BJ (cell line): ENCODE results near the gene IL22RA2. TPM values are rescaled to one million over a fixed set of nuclear protein-coding genes. Genes with fewer than 3 reads are reported as not detected.
"Not testable (repeated sequence)": the region's sequence is repeated elsewhere in the genome, so short reads cannot be mapped to it uniquely, and the experiment has no call there.

ENCODE experiments used
- CTCF ChIA-PET: fragments of 350-600 bp; formaldehyde crosslinking; extraction: SDS; loops from one replicate; lab custom pipeline; 2021; ENCODE audit warnings: antibody characterized with exemption, inconsistent platforms; lab: Yijun Ruan, JAX
- POLR2A ChIA-PET: fragments of 300-600 bp; sonication (Branson Sonifier 250); formaldehyde crosslinking; extraction: SDS; loops from one replicate; lab custom pipeline; 2021; ENCODE audit warnings: antibody characterized with exemption; lab: Charles Lee
- DNase-seq: peaks from one replicate; pipeline ENCODE4 v3.0.0-alpha.2; 2011; ENCODE audit warnings: low read depth
- H3K27me3 ChIP-seq: 2 replicates; pipeline ENCODE4 v1.6.0; 2011; ENCODE audit warnings: low read length; ENCODE audit not compliant: control insufficient read depth, insufficient read depth
- H3K36me3 ChIP-seq: 2 replicates; pipeline ENCODE4 v1.5.1; 2011; ENCODE audit warnings: low read length; ENCODE audit not compliant: control insufficient read depth, insufficient read depth
- H3K4me3 ChIP-seq: 2 replicates; pipeline ENCODE4 v1.5.1; 2011; ENCODE audit warnings: low read depth, mild to moderate bottlenecking, control low read depth, low read length
- CTCF ChIP-seq: IDR thresholded peaks from 2 replicates; pipeline ENCODE4 v1.5.1; 2011; ENCODE audit warnings: low read depth, mild to moderate bottlenecking, control low read depth, inconsistent platforms, low read length, moderate library complexity; ENCODE audit not compliant: insufficient read depth
- polyA plus RNA-seq: library from polyadenylated mRNA; depleted of rRNA; stranded (reverse); fragments of >200 nt; gene quantifications from 2 replicates; pipeline ENCODE4 v1.2.3, GENCODE V29; 2011

Gene IL22RA2
- polyA plus RNA-seq, 1 experiment: not detected

GRCh38 chr6:137112067-137112355 is 61.4 kb downstream of the IL22RA2 start:
- Histone ChIP-seq H3K36me3 (no peaks in the 10 kb centered on the region), H3K27me3 (no peaks in the 10 kb centered on the region), H3K4me3 (no peak overlapping the region)
- DNase-seq: no peak
- ChIA-PET POLR2A (no interaction called here), CTCF (interaction anchor here (1.1 to 1.3 kb wide), 2 partner anchors 18 to 21 kb away, joined by 3 read pairs; no protein-coding TSS in a partner anchor)
- no peak for TF ChIP-seq CTCF

DNA sequence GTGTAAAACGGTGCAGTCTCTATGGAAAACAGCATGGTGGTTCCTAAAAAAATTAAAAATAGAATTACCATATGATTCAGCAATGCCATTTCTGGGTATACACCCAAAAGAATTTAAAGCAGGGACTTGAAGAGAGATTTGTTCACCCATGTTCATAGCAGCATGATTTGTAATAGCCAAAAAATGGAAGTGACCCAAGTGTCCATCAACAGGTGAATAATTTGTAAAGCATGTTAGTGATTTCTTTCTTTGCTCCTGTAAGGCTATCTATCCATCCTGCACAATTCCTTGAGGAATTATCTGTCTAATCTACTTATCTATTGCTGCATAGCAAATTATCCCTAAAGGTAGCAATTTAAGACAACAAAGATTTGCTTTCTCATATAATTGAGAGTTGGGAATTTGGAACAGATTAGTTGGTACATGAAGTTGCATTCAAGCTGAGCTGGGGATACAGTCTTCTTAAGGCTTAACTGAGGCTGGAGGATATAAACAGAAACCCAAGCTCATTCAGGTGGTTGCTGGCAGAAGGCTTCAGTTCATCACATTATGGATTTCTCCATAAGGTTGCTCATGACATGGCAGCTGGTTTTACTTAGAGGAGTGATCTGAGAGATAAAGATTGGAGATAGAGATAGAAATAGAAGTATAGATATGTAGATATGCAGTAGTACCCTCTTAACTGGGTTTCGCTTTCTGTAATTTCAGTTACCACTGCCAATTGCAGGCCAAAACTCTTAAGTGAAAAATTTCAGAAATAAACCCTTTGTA is 62.0 kb downstream of the IL22RA2 start:
- H3K27me3 ChIP-seq: no peaks in the 10 kb centered on the region
- TF ChIP-seq CTCF: no peak

GRCh38 chr6:137107767-137108105 is 65.7 kb downstream of the IL22RA2 start:
- no peaks in the 10 kb centered on the region for H3K36me3 ChIP-seq
- TF ChIP-seq CTCF: no peak
- DNase-seq: no peak
- no peaks in the 10 kb centered on the region for H3K27me3 ChIP-seq
- ChIA-PET CTCF (no interaction called here), POLR2A (no interaction called here)
- H3K4me3 ChIP-seq: no peak overlapping the region

More for the DNA sequence above, 62.0 kb downstream of the IL22RA2 start:
- no peak for DNase-seq
- Histone ChIP-seq H3K36me3 (no peaks in the 10 kb centered on the region), H3K4me3 (no peak overlapping the region)
- CTCF ChIA-PET: interaction anchor here (1.1 to 1.3 kb wide), 2 partner anchors 17 to 21 kb away, joined by 3 read pairs; no protein-coding TSS in a partner anchor
- POLR2A ChIA-PET: no interaction called here

GRCh38 chr6:137107047-137107766 is 66.2 kb downstream of the IL22RA2 start:
- DNase-seq, H3K27me3 ChIP-seq, H3K36me3 ChIP-seq, POLR2A ChIA-PET, CTCF ChIA-PET, H3K4me3 ChIP-seq: not testable (repeated sequence)

DNA sequence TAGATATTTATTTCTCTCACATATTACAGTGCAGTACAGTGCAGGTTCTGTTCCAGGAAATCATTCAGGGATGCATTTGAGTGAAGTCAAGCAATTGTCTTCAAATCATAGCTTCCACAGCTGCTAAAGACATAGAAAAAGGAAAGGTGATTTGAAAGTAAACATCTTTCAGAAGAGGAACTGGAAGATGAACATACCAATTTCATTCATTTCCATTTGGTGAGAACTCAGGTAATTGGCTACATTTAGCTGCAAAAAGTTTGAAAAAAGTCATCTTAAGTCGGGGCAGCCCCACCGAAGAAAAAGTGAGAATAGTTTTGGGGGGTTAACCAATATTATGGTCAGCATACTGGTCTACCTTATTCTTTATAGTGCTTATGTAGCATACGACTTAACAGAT is 67.3 kb downstream of the IL22RA2 start:
- DNase-seq: no peak
- H3K27me3 ChIP-seq: no peaks in the 10 kb centered on the region; the same call in 1 of the 2 replicates
- ChIA-PET CTCF (interaction anchor here (1.2 kb wide), 1 partner anchor 12 kb away, joined by 5 read pairs; no protein-coding TSS in a partner anchor), POLR2A (no interaction called here)
- H3K4me3 ChIP-seq: no peak overlapping the region
- TF ChIP-seq CTCF: no peak
- H3K36me3 ChIP-seq: no peaks in the 10 kb centered on the region
